Gastrocnemius medialis (tissue), 4 donors: ENCODE results near the gene TRAPPC11.

Source experiments
- POLR2A ChIP-seq, 2 donors: fragments of 450-650 bp; IDR thresholded peaks; one replicate each; pipeline ENCODE4 v1.6.1; 2017; ENCODE audit warnings: antibody characterized with exemption in 2 of 2, mild to moderate bottlenecking in 2 of 2, moderate library complexity in 2 of 2
- TF ChIP-seq, protein P1 (sequence below), 5 experiments: fragments of 450-650 bp in 3 of 5; fragments of 200-600 bp in 2 of 5; sonication (generic) in 2 of 5; IDR thresholded peaks in 4 of 5; conservative IDR thresholded peaks in 1 of 5; 1 replicate in 4 of 5; 2 replicates in 1 of 5; pipeline ENCODE4 v1.5.1; 2016 to 2019; ENCODE audit warnings: antibody characterized with exemption in 5 of 5, mild to moderate bottlenecking in 3 of 5, moderate library complexity in 3 of 5

DNA sequence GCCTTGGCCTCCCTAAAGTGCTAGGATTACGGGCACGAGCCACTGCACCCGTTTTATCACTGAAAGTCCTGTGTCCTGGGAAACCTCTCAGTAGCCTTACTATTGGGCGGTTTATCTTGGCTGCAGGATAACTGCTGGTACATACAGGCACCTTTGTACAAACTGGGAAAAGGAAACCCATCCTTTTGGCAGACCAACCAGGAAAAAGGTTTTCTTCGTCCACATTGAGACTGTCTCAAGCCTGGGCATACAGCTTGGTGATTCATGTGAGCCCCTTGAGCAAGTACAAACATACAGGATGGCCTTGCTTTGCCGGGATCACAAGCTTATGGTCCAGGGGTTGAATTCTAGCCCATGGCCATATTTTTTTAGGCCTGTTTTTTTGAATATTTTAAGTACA lies 32.9 kb upstream of the TRAPPC11 start:
- TF ChIP-seq, protein P1, sequence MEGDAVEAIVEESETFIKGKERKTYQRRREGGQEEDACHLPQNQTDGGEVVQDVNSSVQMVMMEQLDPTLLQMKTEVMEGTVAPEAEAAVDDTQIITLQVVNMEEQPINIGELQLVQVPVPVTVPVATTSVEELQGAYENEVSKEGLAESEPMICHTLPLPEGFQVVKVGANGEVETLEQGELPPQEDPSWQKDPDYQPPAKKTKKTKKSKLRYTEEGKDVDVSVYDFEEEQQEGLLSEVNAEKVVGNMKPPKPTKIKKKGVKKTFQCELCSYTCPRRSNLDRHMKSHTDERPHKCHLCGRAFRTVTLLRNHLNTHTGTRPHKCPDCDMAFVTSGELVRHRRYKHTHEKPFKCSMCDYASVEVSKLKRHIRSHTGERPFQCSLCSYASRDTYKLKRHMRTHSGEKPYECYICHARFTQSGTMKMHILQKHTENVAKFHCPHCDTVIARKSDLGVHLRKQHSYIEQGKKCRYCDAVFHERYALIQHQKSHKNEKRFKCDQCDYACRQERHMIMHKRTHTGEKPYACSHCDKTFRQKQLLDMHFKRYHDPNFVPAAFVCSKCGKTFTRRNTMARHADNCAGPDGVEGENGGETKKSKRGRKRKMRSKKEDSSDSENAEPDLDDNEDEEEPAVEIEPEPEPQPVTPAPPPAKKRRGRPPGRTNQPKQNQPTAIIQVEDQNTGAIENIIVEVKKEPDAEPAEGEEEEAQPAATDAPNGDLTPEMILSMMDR (IDR thresholded peaks at IDR 0.05 in 4 of 5, conservative IDR thresholded peaks at IDR 0.05 in 1 of 5): no peak
- TF ChIP-seq POLR2A (IDR thresholded peaks at IDR 0.05): no peak
